GM12878 (cell line): Measurements from ENCODE around the gene OTUB1. TPM values are rescaled to one million over a fixed set of nuclear protein-coding genes. Genes with fewer than 3 reads are reported as not detected.

Experiments used
- ATAC-seq: fragments of 200-7000 bp; cut with Tn5 transposase; 3 replicates; pipeline ENCODE4 v1.9.1; 2020; ENCODE audit warnings: mild to moderate bottlenecking, moderate library complexity
- BruUV-seq: library from RNA; stranded (reverse); fragments of 400-500 nt; replicated peaks from 2 replicates; lab custom pipeline; 2021; lab: Mats Ljungman, UMichigan
- CTCF ChIA-PET: fragments of 300-600 bp; sonication (Branson Sonifier 250); formaldehyde crosslinking; extraction: SDS; loops from one replicate; lab custom pipeline; 2021; ENCODE audit warnings: inconsistent platforms; lab: Yijun Ruan, JAX
- POLR2A ChIA-PET: fragments of 350-600 bp; formaldehyde crosslinking; extraction: SDS; loops from one replicate; lab custom pipeline; 2021; ENCODE audit warnings: inconsistent platforms; lab: Charles Lee
- RAD21 ChIA-PET: fragments of 300-600 bp; sonication (Branson Sonifier 250); formaldehyde crosslinking; loops from one replicate; lab custom pipeline; 2023; ENCODE audit warnings: antibody characterized with exemption; ENCODE audit not compliant: unreplicated experiment; lab: Charles Lee
- SMC1A ChIA-PET: fragments of 300-600 bp; sonication (Branson Sonifier 250); formaldehyde crosslinking; loops from one replicate; lab custom pipeline; 2023; ENCODE audit not compliant: unreplicated experiment, uncharacterized antibody; lab: Charles Lee
- DNase-seq: peaks from one replicate; pipeline ENCODE4 v3.0.0-alpha.2; 2011; ENCODE audit warnings: low read depth, low spot score
- FAIRE-seq: peaks from 3 replicates; lab custom pipeline; 2011; peaks lifted over from hg19 to GRCh38; lab: Jason Lieb, UNC
- H2AFZ ChIP-seq: 2 replicates; pipeline ENCODE4 v1.6.0; 2011; ENCODE audit warnings: low read depth, low read length, control low read depth; ENCODE audit not compliant: control insufficient read depth
- H3K27ac ChIP-seq: 2 replicates; pipeline ENCODE4 v1.5.1; 2011; ENCODE audit warnings: control low read depth; ENCODE audit not compliant: control insufficient read depth, insufficient read depth
- H3K27me3 ChIP-seq, 2 experiments: replicated peaks in 1 of 2; 2 replicates each; pipeline versions ENCODE4 v1.6.0 to v1.6.1; 2011; ENCODE audit warnings: low read length in 1 of 2; ENCODE audit not compliant: control insufficient read depth in 2 of 2, insufficient read depth in 2 of 2
- H3K36me3 ChIP-seq, 2 experiments: 2 replicates each; pipeline ENCODE4 v1.5.1; 2011; ENCODE audit warnings: low read length in 1 of 2; ENCODE audit not compliant: control insufficient read depth in 2 of 2, insufficient read depth in 2 of 2
- H3K4me1 ChIP-seq: 2 replicates; pipeline ENCODE4 v1.6.1; 2011; ENCODE audit warnings: mild to moderate bottlenecking, low read length, moderate library complexity, mixed read lengths; ENCODE audit not compliant: control insufficient read depth, insufficient read depth
- H3K4me2 ChIP-seq: 2 replicates; pipeline ENCODE4 v1.6.0; 2011; ENCODE audit warnings: control low read depth; ENCODE audit not compliant: control insufficient read depth, insufficient read depth
- H3K4me3 ChIP-seq: fragments of 200-600 bp; sonication (generic); 2 replicates; pipeline ENCODE4 v1.5.1; 2016
- H3K79me2 ChIP-seq: 2 replicates; pipeline ENCODE4 v1.6.0; 2011; ENCODE audit warnings: low read length; ENCODE audit not compliant: control insufficient read depth, insufficient read depth
- H3K9ac ChIP-seq: 2 replicates; pipeline ENCODE4 v1.8.0; 2011; ENCODE audit warnings: low read length, control low read depth, mixed read lengths; ENCODE audit not compliant: control insufficient read depth, insufficient read depth
- H3K9me3 ChIP-seq: replicated peaks from 3 replicates; pipeline ENCODE4 v1.5.1; 2011; ENCODE audit warnings: mild to moderate bottlenecking, low read length; ENCODE audit not compliant: control insufficient read depth, insufficient read depth
- H4K20me1 ChIP-seq: 2 replicates; pipeline ENCODE4 v1.6.0; 2011; ENCODE audit not compliant: control insufficient read depth, insufficient read depth
- EZH2 ChIP-seq: IDR thresholded peaks from 2 replicates; pipeline ENCODE4 v1.6.1; 2012; ENCODE audit warnings: low read depth, mild to moderate bottlenecking, control low read depth, inconsistent platforms, low read length, borderline replicate concordance; ENCODE audit not compliant: control insufficient read depth
- HDAC6 ChIP-seq: fragments of 200-600 bp; sonication (generic); IDR thresholded peaks from one replicate; pipeline ENCODE4 v1.8.0; 2017; ENCODE audit warnings: antibody characterized with exemption; ENCODE audit not compliant: unreplicated experiment
- NBN ChIP-seq: fragments of 450-650 bp; IDR thresholded peaks from 2 replicates; pipeline ENCODE4 v1.6.1; 2016
- NFXL1 ChIP-seq: fragments of 450-650 bp; IDR thresholded peaks from 2 replicates; pipeline ENCODE4 v1.6.1; 2017; ENCODE audit warnings: antibody characterized with exemption, mild to moderate bottlenecking, borderline replicate concordance
- NR2C1 ChIP-seq: fragments of 450-650 bp; IDR thresholded peaks from 2 replicates; pipeline ENCODE4 v1.6.1; 2017; ENCODE audit warnings: antibody characterized with exemption, mild to moderate bottlenecking, moderate library complexity
- ZNF207 ChIP-seq: fragments of 450-650 bp; IDR thresholded peaks from 2 replicates; pipeline ENCODE4 v1.6.1; 2014; ENCODE audit warnings: antibody characterized with exemption, mild to moderate bottlenecking, borderline replicate concordance
- ZNF274 ChIP-seq: IDR thresholded peaks from one replicate; pipeline ENCODE4 v1.8.0; 2011; ENCODE audit not compliant: insufficient read length, insufficient read depth
- WGBS: methylation state at CpG from one replicate; pipeline ENCODE4 v1.1.6; 2016; ENCODE audit warnings: low lambda C conversion rate; ENCODE audit not compliant: insufficient replicate concordance, insufficient coverage; ENCODE audit errors: missing lambda C conversion rate; 5-methylcytosine and 5-hydroxymethylcytosine counted together
- in situ Hi-C: fragments of 300-500 bp; cut with MboI; formaldehyde crosslinking; loops from 9 replicates; pipeline ENCODE4 v1.14.3; 2018; ENCODE audit warnings: mixed read lengths
- intact Hi-C: fragments of 100-400 bp; cut with micrococcal nuclease; formaldehyde crosslinking; loops from one replicate; pipeline ENCODE4 v1.14.2; 2022; ENCODE audit not compliant: unreplicated experiment
- polyA plus RNA-seq, 11 experiments: library from polyadenylated mRNA; depleted of rRNA in 4 of 11; unstranded in 6 of 11; stranded (reverse) in 5 of 11; fragments of >200 nt; fragmentation: Nextera tagmentation in 4 of 11; fragmentation: Illumina TruSeq in 1 of 11; extraction: Ambion mirVana in 4 of 11; extraction: Trizol in 1 of 11; gene quantifications; 1 replicate in 1 of 11; 2 replicates in 10 of 11; pipeline versions ENCODE4 v1.2.1 to v1.2.3, GENCODE V29; 2011 to 2016; ENCODE audit warnings: inconsistent platforms in 2 of 11, missing spikeins in 2 of 11, low read depth in 1 of 11
- total RNA-seq, 4 experiments: library from RNA; depleted of rRNA in 3 of 4; stranded (reverse); fragments of >200 nt in 3 of 4; fragmentation: Illumina TruSeq in 1 of 4; extraction: Trizol in 1 of 4; gene quantifications; 2 replicates each; pipeline versions ENCODE4 v1.2.1 to v1.2.3, GENCODE V29; 2013 to 2021
- TF ChIP-seq, protein P1 (sequence below): fragments of 450-650 bp; IDR thresholded peaks from 2 replicates; pipeline ENCODE4 v1.6.1; 2014; ENCODE audit warnings: mild to moderate bottlenecking

OTUB1 gene
- total and polyA plus RNA-seq, 10 of the 15 experiments (the other 5 are each of a cell fraction or from before 2014, with no cell fraction given) = 49.6 to 225 (median 131) TPM

DNA sequence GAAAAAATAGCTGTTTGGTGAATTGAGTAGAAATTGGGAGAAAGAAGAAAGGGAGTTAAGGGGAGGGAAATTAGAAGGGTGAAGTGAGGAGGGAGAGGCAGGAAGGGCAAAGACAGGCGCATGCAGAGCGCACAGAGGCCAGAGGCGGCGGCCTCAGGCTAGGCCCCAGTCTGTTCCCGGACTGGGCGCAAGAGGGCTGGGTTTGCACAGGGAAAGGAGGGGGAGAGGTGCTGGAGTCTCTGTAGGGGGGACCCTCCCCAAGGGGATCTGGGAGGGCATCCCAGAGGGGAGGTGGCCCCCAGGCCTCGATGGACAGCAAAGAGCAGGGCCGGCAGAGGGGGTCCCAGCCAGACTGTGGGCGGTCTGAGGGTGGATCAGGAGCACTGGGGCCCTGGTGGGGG is 48.2 kb downstream of the OTUB1 start:
- RAD21 ChIA-PET = no interaction called here
- SMC1A ChIA-PET = no interaction called here
- in situ Hi-C loops (no loop called here), intact Hi-C loops (no loop called here)
- Histone ChIP-seq H3K9me3 (no peaks in the 10 kb centered on the region), H3K27me3 (peaks cover 0 to 10% of the 10 kb centered on the region in 2 experiments; a peak in 3 of 4 replicates), H3K4me2 (no peak overlapping the region), H3K36me3 (no peaks in the 10 kb centered on the region), H3K4me3 (no peak overlapping the region), H2AFZ (no peak overlapping the region), H3K79me2 (no peaks in the 10 kb centered on the region), H3K9ac (no peak overlapping the region), H4K20me1 (peaks cover 4% of the 10 kb centered on the region; the same call in 1 of the 2 replicates), H3K27ac (no peak overlapping the region), H3K4me1 (no peaks in the 10 kb centered on the region)
- no peak for ATAC-seq
- FAIRE-seq = no peak
- BruUV-seq = no TSS peak
- CTCF ChIA-PET = interaction anchor here (0.7 kb wide), 1 partner anchor 109 kb away, joined by 3 read pairs; no protein-coding TSS in a partner anchor
- TF ChIP-seq NFXL1 = no peak
- no peak for TF ChIP-seq EZH2
- TF ChIP-seq ZNF274 = no peak
- 72% methylated on average over 9 of the region's 9 CpGs for WGBS
- POLR2A ChIA-PET = no interaction called here
- no peak for DNase-seq

DNA sequence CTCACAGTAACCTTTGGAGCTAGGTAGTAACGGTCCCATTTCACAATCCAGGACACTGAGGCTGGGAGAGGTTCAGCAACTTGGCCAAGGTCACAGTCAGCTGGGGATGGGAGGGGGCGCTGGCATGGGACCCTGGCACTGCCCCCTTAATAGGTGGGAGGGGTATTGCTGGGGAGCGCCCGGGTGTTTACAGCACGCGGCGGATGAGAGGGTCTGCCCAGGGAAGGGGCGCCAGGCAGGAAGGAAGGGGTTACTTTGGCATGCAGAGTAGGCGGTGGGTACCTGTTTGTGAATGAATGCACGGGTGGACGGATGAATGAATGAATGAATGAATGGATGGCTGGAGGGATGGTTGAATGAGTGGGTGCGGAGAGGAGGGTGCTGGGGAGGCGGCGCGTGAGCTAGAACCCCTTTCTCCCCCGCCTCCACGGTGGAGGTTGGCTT is 48.9 kb downstream of the OTUB1 start:
- in situ Hi-C loops = no loop called here
- Histone ChIP-seq H3K79me2 (no peaks in the 10 kb centered on the region), H3K36me3 (no peaks in the 10 kb centered on the region), H3K4me1 (no peaks in the 10 kb centered on the region), H3K9ac (no peak overlapping the region), H3K27me3 (peaks cover 0 to 10% of the 10 kb centered on the region in 2 experiments; a peak in 3 of 4 replicates), H2AFZ (no peak overlapping the region), H3K27ac (no peak overlapping the region), H4K20me1 (peaks cover 4% of the 10 kb centered on the region; the same call in 1 of the 2 replicates), H3K9me3 (no peaks in the 10 kb centered on the region), H3K4me3 (no peak overlapping the region), H3K4me2 (no peak overlapping the region)
- ChIA-PET CTCF (no interaction called here), SMC1A (no interaction called here), RAD21 (no interaction called here), POLR2A (no interaction called here)
- TF ChIP-seq ZNF207 (no peak), NBN (no peak), EZH2 (no peak), HDAC6 (no peak), NR2C1 (no peak)
- TF ChIP-seq, protein P1, sequence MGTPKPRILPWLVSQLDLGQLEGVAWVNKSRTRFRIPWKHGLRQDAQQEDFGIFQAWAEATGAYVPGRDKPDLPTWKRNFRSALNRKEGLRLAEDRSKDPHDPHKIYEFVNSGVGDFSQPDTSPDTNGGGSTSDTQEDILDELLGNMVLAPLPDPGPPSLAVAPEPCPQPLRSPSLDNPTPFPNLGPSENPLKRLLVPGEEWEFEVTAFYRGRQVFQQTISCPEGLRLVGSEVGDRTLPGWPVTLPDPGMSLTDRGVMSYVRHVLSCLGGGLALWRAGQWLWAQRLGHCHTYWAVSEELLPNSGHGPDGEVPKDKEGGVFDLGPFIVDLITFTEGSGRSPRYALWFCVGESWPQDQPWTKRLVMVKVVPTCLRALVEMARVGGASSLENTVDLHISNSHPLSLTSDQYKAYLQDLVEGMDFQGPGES = no peak
- DNase-seq (no peak), ATAC-seq (no peak), FAIRE-seq (no peak)
- no TSS peak for BruUV-seq
- 32% methylated on average over 15 of the region's 17 CpGs for WGBS
- intact Hi-C loops = no loop called here
